PFSK-1 (cell line): ENCODE data around the gene GLI2.

Source experiments
- FOXP2 ChIP-seq: optimal IDR thresholded peaks from 2 replicates; pipeline ENCODE3; 2011; ENCODE audit warnings: borderline replicate concordance, control low read depth, inconsistent platforms; ENCODE audit not compliant: insufficient read depth; ENCODE audit errors: extremely low read length, extremely low read depth
- POLR2AphosphoS5 ChIP-seq: IDR thresholded peaks from 2 replicates; pipeline ENCODE4 v1.6.1; 2012; ENCODE audit warnings: low read depth, mild to moderate bottlenecking, control low read depth, low read length, moderate library complexity
- SIN3A ChIP-seq: IDR thresholded peaks from 2 replicates; pipeline ENCODE4 v1.6.1; 2012; ENCODE audit warnings: mild to moderate bottlenecking, low read length, moderate library complexity, borderline replicate concordance; ENCODE audit not compliant: insufficient read depth
- TAF1 ChIP-seq: IDR thresholded peaks from 2 replicates; pipeline ENCODE4 v1.6.1; 2012; ENCODE audit warnings: low read length, control low read depth, borderline replicate concordance; ENCODE audit not compliant: insufficient read depth
- TF ChIP-seq, protein P1 (sequence below), 2 experiments: IDR thresholded peaks; 2 replicates each; pipeline versions ENCODE4 v1.6.1 to v1.8.0; 2011 to 2012; ENCODE audit warnings: low read depth in 2 of 2, low read length in 2 of 2, control low read depth in 1 of 2, inconsistent platforms in 1 of 2, mild to moderate bottlenecking in 1 of 2, moderate library complexity in 1 of 2; ENCODE audit not compliant: insufficient read depth in 1 of 2

Gene GLI2

DNA sequence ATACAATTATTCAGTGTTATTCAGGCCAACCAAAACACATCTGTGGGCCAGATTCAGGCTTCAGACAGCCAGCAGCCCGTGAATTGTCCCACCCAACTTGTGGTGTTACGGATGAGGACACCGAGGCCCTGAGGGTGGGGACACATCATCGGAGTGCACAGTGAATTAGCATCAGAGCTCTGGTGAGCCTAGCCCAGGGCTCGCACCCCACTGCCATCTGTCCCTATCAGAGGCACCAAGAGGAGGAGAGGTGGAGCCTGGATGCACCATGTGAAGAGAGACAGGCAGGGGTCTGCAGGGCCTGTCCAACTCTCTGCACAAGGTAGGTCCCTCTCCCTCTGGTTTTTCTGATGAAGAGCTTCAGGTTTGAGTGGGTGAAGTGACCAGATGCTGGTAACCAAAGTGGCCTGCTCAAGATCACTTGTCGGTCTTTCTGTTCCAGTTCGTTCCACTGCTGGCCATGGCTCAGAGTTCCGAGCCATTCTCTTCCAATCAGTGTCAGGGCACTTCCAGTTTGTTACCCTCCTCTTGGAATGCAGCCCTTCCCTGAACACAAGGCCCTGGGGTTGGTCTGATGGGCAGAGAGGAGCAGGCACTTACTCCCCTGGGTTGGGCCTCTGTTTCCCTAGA, 14.8 kb upstream of the GLI2 start:
- TF ChIP-seq POLR2AphosphoS5: no peak
- no peak for TF ChIP-seq SIN3A
- no peak for TF ChIP-seq TAF1
- no peak for TF ChIP-seq FOXP2
- TF ChIP-seq, protein P1, sequence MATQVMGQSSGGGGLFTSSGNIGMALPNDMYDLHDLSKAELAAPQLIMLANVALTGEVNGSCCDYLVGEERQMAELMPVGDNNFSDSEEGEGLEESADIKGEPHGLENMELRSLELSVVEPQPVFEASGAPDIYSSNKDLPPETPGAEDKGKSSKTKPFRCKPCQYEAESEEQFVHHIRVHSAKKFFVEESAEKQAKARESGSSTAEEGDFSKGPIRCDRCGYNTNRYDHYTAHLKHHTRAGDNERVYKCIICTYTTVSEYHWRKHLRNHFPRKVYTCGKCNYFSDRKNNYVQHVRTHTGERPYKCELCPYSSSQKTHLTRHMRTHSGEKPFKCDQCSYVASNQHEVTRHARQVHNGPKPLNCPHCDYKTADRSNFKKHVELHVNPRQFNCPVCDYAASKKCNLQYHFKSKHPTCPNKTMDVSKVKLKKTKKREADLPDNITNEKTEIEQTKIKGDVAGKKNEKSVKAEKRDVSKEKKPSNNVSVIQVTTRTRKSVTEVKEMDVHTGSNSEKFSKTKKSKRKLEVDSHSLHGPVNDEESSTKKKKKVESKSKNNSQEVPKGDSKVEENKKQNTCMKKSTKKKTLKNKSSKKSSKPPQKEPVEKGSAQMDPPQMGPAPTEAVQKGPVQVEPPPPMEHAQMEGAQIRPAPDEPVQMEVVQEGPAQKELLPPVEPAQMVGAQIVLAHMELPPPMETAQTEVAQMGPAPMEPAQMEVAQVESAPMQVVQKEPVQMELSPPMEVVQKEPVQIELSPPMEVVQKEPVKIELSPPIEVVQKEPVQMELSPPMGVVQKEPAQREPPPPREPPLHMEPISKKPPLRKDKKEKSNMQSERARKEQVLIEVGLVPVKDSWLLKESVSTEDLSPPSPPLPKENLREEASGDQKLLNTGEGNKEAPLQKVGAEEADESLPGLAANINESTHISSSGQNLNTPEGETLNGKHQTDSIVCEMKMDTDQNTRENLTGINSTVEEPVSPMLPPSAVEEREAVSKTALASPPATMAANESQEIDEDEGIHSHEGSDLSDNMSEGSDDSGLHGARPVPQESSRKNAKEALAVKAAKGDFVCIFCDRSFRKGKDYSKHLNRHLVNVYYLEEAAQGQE (IDR thresholded peaks at IDR 0.05; ENCODE audit: insufficient read depth in 1 of 2, low read depth in 2 of 2, low read length in 2 of 2): no peak

DNA sequence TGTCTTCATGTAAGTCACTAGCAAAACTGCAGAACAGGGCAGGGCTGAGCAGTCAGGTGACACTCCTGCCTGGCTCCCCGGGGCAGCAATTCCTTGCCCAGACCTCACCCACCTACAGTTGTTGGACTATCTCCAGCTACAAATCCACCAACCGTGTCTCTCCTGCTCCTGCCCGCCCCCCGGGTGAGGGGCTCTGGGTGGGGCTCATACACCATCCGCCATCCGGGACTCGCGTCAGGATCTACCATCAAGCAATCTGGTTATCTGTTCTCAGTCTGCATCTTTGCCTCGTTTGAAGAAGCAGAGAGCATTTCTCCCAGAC, 13.5 kb upstream of the GLI2 start:
- no peak for TF ChIP-seq POLR2AphosphoS5
- TF ChIP-seq, protein P1 (IDR thresholded peaks at IDR 0.05; ENCODE audit: insufficient read depth in 1 of 2, low read depth in 2 of 2, low read length in 2 of 2): no peak
- TF ChIP-seq SIN3A: no peak
- no peak for TF ChIP-seq TAF1
- TF ChIP-seq FOXP2: no peak

DNA sequence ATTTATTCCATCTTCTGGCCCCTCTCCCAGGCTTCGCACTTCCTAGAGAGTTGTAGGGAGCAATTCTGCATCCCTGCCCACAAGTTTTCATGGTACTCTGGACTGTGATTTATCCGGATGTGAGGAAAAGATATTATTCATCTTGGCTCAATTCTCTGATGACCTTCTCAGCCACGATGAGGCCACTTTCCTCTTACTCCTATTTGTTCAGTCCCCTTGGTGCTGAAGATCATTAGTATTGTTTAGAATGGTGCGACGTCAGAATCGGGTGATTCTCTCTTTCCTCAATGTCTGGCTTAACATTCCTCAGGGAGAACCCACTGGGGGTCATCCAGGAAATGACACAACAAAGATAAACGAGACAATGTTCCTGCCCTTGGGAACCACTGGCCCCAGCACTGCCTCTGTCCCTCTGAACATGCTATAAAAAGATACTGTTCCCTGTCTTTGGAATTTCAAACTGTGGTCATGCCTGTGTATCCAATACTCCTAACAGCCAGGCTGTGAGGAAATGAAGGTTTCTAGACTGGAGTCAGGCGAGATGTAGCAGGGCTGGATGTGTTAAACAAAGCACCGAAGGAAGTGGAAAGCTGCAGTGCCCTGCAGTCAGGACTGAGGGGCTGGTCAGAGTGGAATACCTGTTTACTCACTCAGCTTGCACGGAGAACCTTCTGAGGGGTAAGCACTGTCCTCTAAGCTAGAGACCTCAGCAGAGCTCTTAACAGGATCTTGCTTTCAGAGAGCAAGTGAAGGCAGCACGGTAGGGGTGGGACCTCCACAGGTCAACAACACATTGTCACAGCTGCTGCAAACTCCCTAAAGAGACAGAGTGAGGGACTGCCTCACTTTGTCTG, 12.9 kb upstream of the GLI2 start:
- TF ChIP-seq POLR2AphosphoS5: no peak

GRCh38 chr2:120726245-120726644, 9.4 kb upstream of the GLI2 start:
- TF ChIP-seq FOXP2 (no peak), POLR2AphosphoS5 (no peak), SIN3A (no peak), TAF1 (no peak)
- TF ChIP-seq, protein P1 (IDR thresholded peaks at IDR 0.05; ENCODE audit: insufficient read depth in 1 of 2, low read depth in 2 of 2, low read length in 2 of 2): no peak

- TF ChIP-seq, protein P1 (IDR thresholded peaks at IDR 0.05; ENCODE audit: insufficient read depth in 1 of 2, low read depth in 2 of 2, low read length in 2 of 2): peak in 1 of 2 experiments; percentile 50; a peak in 1 of 4 replicates
- TF ChIP-seq SIN3A (no peak), FOXP2 (no peak), TAF1 (no peak), POLR2AphosphoS5 (no peak)
Observed at GRCh38 chr2:120729406-120730399, 6.0 kb upstream of the GLI2 start.
